ENCODE measurements around the gene PDCD4.

DNA sequence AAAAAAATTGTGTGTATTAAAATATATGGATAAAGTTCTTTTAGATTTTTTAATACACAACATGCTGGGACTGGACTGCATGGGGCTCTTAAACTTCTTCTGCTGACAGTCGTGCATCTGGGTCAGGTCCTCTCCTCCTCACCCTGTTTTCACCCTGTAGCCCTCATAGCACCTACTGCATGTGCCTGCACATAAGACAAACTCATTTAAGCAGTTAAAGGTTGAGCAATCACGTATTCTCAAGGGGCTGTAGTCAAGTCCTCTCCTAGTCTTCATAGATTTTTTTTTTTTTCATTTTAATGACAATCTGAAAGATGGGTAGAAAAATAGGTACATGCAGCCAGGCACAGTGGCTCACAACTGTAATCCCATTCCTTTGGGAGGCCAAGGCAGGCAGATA, 23.6 kb upstream of the PDCD4 start:
- TF ChIP-seq SP1 (IDR thresholded peaks at IDR 0.05), result no peak
- no peak for TF ChIP-seq TARDBP (IDR thresholded peaks at IDR 0.05)
- no peak for TF ChIP-seq FOXK2 (IDR thresholded peaks at IDR 0.05)
- TF ChIP-seq CTBP1 (IDR thresholded peaks at IDR 0.05; ENCODE audit: borderline replicate concordance), result no peak
- TF ChIP-seq SUZ12 (IDR thresholded peaks at IDR 0.05), result no peak
- TF ChIP-seq, protein P1, sequence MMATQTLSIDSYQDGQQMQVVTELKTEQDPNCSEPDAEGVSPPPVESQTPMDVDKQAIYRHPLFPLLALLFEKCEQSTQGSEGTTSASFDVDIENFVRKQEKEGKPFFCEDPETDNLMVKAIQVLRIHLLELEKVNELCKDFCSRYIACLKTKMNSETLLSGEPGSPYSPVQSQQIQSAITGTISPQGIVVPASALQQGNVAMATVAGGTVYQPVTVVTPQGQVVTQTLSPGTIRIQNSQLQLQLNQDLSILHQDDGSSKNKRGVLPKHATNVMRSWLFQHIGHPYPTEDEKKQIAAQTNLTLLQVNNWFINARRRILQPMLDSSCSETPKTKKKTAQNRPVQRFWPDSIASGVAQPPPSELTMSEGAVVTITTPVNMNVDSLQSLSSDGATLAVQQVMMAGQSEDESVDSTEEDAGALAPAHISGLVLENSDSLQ (IDR thresholded peaks at IDR 0.05), result no peak
- TF ChIP-seq ZNF384 (IDR thresholded peaks at IDR 0.05), result no peak
- TF ChIP-seq ELF4 (IDR thresholded peaks at IDR 0.05), result no peak
- no peak for TF ChIP-seq L3MBTL2 (conservative IDR thresholded peaks at IDR 0.05)
- TF ChIP-seq FOXM1 (IDR thresholded peaks at IDR 0.05; ENCODE audit: borderline replicate concordance), result no peak

Data from HEK293T (cell line).